G401 (cell line): Measurements from ENCODE around the gene GNPAT. TPM values are rescaled to one million over a fixed set of nuclear protein-coding genes. Genes with fewer than 3 reads are reported as not detected.
"Not testable (repeated sequence)": the region's sequence is repeated elsewhere in the genome, so short reads cannot be mapped to it uniquely, and the experiment has no call there.

Experiments used
- DNase-seq: peaks from one replicate; pipeline ENCODE4 v3.0.0-alpha.2; 2015; ENCODE audit warnings: low spot score
- in situ Hi-C: cut with HindIII; loops from 2 replicates; pipeline ENCODE4 v1.10.0; 2016; ENCODE audit warnings: low sequenced_read_pairs, mixed read lengths
- total RNA-seq: library from RNA; depleted of rRNA; stranded (reverse); fragments of >200 nt; shearing (Covaris generic); gene quantifications from 2 replicates; pipeline ENCODE4 v1.2.3, GENCODE V29; 2014

GNPAT gene
- total RNA-seq, 1 experiment from 2014 or later, result 77.1 TPM

DNA sequence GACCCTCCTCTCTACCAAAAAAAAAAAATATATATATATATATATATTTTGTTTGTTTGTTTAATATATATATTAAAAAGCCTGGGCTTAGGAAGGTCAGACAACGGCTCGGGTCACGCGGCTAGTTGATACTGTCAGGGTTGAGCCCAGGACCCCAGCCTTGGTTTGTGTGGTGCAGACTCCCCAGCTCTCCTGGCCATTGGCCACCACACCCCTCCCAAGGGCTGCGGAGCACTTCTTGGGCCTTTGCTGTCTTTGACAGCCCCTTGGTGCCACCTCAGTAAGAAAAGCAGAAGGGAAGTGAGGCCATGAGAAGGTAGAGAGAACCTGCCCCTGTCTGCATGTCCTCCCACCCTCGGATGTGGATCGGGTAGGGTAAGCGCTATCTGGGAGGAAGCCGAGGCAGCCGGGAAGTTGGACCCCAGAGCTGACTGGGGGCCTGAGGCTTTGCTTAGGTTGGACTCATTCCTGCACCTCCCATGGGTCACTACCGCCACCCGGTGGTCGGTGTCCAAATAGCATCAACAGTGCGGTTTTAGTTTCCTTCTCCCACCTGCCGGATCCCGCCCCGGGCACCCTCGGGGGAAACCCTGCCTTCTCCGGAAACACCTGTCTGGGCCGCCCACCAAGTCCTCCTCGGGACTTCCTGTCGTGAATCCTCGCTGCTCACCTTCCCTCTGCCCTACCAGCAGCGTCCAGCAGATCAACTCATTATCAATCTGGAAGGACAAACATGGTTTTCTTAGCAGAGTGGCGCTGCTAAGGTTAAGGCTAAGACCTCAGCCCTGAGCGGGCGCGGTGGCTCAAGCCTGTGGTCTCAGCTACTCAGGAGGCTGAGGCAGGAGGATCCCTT lies 29.8 kb upstream of the GNPAT start:
- peak; percentile 80 for DNase-seq
- in situ Hi-C loops, result no loop called here

DNA sequence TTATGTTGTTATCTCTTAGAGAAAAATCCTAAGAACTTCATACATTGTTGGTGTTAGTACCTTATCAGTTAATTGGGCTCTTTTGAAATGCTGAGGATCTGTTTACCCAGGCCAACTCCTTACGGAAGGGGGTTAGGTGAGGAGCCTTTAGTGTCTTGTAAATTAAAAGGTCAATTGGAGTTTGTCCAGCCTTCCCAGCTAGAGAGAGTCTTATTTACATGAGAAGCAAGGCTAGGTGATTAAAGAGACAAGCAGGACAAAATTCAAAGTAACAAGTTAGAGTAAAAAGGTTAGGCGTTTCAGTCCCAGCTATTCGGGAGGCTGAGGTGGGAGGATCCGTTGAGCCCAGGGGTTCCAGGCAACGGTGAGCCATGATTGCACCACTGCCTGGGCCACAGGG lies 28.7 kb upstream of the GNPAT start:
- in situ Hi-C loops, result not testable (repeated sequence)

DNA sequence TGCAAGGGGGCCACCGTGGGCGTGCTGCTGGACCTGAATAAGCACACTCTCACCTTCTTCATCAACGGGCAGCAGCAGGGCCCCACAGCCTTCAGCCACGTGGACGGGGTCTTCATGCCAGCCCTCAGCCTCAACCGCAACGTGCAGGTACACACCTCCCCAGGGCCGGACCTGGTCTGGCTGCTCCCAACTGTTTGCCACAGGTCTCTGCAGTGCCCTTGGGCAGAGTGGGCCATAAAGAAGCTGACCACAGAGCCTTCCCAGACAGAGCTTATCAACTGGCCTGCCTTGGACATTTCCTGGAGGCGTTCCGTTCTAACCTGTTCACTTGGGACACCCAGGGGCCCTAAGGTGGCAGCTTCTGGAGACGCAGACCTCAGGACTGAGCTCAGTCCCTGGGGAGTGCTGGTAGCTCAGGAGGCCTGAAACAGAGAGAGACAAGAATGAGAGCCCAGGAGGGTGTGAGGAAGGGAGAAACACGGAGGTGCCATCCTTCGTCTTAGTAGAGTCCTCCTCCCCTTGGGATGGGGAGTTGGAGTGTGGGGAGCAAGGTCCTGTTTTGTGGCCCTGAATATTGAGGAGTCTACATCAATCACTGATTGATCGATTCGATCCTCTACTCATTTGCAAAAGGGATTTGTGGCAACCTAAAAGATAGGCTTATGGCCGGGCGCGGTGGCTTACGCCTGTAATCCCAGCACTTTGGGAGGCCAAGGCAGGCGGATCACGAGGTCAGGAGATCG lies 27.0 kb upstream of the GNPAT start:
- in situ Hi-C loops, result no loop called here
- no peak for DNase-seq

More for the DNA sequence above, 28.7 kb upstream of the GNPAT start:
- DNase-seq, result not testable (repeated sequence)

DNA sequence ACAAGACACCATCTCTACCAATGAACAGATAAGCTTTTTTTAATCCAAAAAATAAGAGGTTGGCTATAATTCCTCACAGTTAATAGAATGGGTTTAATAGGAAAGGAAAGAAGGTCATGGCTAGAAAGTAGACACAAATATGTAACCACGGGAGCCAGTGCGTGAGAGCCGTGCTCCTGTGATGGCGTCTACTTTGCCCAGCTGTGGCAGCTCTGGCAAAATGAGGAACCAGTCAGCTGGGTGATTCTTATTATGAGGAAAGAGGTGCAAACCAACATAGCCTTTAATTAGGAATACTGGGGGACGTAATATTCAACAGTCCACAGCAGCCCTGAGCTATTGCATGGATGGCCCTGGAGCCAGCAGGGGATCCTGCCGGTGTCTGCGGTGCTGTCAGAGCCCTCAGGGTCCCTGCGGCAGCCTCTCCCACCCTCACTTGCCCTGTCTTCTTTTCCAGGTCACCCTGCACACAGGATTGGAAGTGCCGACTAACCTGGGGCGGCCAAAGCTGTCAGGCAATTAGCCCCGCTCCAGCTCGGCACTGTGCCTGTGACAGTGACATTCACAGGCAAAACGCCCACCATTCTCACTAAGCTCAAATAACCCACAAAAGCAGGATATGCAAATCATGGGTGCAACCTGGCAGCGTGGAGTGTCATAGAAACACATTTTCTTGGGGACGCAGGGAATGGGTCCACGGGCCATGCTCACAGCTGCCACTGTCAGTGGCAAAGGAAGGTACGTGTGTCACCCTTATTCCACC lies 25.9 kb upstream of the GNPAT start:
- in situ Hi-C loops, result no loop called here

DNA sequence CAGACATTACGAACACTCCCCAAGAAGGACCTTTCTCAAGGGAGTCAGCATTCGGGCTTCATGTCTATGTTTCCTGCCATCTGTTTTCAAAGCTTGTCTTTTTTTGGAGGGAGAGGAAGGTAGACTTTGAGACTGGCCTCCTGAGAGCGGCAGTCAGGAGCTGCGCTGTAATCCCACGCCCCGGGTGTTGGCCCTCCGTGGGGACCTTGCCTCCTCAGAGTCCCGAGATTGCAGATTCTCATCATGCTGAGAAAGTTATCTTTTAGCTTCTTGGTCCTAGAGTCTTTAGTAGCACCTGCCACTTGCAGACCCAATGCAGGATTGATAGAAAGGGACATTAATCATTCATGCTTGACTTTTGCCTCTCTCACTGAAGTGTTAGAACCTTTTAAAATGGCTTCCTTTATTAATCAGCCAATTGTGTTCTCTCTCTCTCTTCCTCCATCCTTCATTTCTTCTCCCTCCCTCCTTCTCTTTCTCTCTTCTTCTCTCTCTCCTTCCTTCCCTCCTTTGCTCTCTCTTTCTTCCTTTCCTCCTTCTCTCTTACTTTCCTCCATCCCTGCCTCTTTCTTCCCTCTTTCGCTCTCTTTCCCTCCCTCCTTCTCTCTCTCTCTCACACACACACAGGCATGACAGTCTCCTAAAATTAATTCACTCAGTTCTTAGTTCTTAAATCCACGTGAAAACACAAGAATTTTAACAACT lies 25.2 kb upstream of the GNPAT start:
- peak; percentile 28 for DNase-seq
- in situ Hi-C loops, result no loop called here

More for the DNA sequence above, 25.9 kb upstream of the GNPAT start:
- peak; percentile 39 for DNase-seq

DNA sequence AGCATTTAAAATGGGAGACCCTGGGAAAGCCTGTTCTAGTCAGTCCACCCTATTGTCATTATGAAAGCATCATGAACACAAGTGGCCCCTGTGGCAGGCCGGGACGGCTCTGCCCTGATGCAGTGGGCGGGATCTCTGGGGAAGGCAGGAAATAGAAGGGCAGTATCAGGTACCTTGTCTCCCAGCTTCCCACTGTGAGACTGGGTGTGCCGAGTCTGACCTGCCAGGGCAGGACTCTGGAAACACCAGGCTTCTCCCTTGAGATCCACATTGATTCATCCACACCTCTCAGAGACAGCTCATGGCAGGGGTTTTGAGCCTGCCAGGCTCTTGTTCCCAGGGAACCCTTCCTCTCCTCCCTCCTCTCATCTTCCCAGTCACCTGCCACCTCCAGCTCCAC lies 24.5 kb upstream of the GNPAT start:
- in situ Hi-C loops, result no loop called here
- DNase-seq, result no peak

DNA sequence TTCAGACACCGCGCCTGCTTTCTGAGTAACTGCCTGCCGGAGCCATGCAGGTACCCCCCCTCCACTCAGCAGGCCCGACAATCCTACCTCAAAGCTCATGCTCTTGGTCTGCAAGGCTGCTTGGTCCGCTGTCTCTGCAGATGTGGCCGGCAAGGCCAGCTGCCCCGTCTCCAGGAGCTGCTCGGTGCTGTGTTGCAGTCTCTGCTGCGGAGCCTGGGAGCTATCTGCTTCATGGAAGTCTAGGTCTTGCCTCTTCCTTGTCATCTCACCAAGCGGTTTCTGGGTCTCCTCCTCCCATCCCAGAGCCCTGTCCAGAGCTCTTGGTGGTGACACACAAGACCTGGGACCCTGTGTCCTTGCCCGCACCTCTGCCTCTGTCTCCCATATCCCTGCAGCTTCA lies 24.0 kb upstream of the GNPAT start:
- in situ Hi-C loops, result no loop called here
- DNase-seq, result no peak

DNA sequence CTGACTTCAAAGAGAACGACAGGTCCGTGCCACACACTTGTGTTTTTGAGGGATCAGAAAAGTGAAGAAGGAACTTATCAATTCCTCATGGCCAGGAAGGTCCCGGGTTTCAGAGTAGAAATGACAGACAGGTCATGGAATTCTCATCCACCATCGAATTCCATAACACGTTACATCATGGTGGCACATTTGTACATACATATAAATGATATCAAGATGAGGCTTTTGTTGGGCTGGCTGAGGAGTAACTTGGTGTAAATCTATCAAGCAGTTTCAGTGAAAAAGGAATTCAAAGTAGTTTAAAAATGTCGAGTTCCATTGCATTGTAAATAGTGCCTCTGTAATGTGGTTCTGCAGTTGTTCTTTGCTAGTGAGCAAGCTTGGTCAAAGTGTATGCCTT lies 22.9 kb upstream of the GNPAT start:
- DNase-seq, result no peak
- in situ Hi-C loops, result no loop called here

DNA sequence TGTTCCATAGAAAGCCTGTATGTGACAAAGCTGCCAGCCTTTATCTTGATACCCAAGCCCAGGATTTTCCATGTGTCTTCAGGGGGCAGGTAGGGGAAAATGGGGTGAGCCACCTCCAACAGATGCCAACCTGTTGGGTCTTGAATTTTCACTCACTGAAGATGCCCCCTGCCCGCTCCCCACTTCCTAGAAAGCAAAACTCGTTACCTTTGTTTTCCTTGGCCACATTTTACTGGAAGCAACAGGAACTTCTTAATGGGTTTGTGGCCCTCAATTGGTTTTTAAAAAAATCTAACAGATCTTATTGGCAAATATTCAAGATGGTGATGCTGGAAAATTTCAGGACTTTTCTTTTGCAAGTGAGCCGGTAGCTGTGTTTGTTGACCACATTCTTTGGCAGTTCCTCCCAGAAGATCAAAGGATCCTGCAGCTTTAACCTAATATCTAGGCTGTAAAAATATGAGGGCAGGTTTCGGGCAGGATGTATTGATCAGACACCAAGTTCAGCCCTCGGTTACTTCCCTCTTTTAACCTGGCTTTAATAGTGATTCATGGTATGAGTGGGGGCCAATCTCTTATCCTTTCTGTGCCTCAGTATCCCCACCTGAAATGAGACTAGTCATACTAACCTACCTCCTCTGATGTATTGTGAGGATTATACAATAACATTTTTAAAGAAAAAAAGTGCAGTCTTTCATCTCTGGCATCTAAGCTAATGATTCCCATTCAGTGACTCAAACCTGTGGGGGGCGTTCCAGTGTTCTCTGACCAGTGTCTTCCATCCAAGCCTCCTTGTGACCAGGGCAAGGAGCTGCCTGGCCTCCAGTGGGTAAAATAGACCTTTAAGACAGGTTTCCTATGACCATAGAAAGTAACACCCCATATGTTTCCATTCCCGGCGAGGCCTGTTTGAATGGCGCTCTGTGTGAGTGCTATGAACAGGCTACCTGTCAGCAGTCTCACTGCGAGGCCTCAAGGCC lies 21.3 kb upstream of the GNPAT start:
- in situ Hi-C loops, result no loop called here
- no peak for DNase-seq

DNA sequence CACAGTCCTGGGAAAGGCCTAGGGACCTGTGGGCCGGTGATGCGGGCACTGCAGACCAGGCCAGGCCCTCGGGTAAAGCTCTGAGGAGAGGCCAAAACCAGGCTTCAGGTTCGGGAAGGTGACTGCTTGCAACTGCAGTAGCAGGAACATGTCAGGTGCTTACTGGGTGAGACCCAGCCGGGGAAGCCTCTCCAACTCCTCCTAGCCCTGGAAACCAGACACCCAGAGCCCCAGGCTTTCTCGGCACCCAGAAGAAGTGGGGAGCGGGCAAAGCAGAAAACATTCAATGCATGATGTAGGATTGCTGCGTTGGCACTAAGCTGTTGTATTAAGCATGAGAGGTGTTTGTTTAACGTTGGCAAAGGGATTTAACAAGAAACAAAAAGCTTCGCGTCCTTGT lies 20.2 kb upstream of the GNPAT start:
- no peak for DNase-seq
- in situ Hi-C loops, result no loop called here

DNA sequence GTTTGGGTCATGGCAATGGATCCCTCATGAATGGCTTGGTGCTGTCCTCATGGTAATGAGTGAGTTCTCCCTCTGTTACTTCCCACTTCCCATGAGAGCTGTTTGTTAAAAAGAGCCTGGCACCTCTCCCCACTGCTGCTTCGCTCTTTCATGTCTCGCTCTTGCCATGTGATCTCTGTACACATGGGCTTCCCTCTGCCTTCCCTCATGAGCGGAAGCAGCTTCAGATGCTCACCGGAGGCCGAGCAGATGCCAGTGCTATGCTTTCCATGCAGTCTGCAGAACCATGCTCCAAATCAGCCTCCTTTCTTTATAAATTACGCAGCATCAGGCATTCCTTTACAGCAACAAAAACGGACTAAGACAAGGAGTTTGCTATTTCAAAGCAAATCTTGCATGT lies 14.9 kb upstream of the GNPAT start:
- no peak for DNase-seq
- in situ Hi-C loops, result no loop called here

DNA sequence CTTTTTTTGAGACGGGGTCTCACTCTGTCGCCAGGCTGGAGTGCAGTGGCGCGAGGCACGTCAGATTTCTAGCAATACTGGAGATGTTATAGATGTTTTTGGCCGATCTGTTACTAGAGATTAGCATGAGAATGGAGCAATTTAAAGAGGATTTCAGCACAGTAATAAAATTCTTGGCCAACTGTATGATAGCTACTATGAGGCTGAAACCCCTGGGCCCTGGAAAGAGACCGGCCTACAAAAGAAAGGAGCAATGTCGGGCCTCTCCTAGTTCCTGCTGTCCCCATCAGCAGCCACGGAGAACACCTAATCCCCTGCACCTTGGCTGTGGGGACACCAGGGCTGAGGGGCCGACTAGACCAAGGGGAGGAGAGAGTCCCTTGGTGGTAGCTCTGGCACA lies 9.5 kb upstream of the GNPAT start:
- in situ Hi-C loops, result no loop called here

DNA sequence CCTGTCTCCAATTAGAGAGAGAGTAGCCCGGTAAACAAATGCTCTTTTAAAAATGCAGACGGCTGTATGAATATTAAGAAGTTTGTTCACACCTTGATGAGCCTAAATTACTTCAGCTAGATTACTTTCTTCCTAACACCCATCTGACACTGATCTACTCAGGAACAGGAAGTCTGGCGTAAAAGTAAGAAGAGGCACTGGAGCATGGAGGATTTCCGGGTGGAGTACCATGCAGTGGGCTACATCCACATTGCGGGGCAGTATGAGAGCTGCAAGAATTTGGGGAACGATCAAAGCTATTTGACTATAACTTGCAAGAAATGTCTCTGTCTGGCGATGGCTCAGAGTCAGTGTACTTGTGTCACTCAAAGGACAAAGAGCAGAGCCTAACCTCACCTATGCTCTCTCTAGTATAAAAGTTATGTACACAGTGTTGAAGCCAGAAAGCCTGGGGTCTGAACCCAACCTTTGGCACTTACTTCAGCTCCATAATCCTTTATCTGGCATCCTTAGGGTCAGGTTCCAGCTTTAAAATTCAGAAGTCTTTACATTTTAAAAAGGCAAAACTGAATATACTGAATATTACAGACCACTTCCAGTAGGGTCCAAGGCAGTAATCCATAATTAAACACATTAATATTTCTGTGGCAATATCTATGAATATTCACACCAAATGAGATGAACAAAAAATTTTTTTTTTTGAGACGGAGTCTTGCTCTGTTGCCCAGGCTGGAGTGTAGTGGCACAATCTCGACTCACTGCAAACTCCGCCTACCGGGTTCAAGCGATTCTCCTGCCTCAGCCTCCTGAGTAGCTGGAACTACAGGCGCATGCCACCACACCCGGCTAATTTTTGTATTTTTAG lies 7.9 kb upstream of the GNPAT start:
- in situ Hi-C loops, result no loop called here
- DNase-seq, result no peak

More for the DNA sequence above, 9.5 kb upstream of the GNPAT start:
- no peak for DNase-seq

DNA sequence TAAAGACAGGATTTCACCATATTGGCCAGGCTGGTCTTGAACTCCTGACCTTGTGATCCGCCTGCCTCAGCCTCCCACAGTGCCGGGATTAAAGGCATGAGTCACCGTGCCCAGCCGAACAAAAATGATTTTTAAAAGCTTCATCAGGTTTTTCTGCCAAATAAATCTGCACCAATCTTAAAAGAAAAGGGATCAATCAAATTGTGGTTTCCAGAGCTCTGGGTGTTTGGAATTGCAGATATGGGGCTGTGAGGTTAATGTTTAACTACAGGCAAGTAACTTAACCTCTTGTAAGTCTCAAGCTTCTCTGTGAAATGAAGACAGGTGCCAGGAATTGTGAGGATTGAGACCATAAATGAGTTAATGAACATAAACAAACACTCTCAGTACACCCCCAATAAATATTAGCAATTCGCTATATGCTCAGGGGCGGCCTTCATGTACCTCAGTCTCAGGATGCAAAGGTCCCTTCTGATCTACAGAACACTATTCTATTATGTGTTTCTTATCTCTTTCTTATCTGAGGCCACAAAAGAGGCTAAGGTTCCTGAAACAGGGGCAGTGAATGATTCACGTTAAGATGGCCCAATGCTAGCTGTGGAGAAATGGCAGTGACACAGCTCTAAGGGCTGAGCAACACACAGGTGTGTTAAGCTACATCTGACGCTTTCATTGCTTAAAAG lies 7.1 kb upstream of the GNPAT start:
- in situ Hi-C loops, result no loop called here
- no peak for DNase-seq

DNA sequence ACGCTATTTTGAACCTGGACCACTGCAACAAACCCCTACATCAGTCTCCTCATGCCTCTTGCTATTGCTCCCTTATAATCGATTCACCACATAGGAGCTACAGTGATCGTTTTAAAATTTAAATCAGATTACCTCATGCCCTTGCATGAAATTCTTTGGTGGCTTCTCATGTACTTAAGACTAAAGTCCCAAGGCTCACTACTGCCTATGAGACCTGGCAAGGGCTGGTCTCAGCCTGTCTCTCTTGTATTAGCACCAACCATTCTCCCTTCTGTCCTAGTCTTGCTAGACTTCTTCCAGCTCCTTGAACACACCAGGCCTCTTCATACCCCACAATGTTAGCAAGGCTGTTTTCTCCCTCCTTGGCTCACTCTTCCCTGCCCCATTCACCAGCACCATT lies 6.5 kb upstream of the GNPAT start:
- no peak for DNase-seq
- in situ Hi-C loops, result no loop called here

DNA sequence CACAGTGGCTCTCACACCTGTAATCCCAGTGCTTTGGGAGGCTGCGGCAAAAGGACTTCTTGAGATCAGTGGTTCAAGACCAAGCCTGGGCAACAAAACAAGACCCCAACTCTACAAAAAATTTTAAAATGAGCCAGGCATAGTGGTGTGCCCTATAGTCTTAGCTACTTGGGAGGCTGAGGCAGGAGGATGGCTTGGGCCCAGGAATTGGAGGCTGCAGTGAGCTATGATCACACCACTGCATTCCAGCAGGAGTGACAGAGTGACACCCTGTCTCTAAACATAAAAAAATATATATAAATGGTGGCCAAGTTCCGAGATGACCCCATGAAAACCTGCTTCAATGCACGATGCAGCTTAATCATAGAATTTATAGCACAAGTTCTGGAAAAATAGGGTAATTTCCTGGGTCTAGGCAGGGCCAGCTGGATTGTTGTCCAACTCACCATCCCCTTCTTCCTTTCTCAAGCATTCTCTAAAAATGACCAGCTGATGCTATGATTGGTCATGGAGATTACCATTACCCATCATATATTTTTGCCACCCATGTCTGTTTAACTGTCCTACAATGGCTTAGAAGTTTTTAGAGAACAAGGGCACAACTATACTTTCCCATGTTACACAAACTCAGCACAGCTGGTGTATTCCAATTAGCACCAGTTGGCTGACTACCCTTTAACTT lies 5.3 kb upstream of the GNPAT start:
- in situ Hi-C loops, result no loop called here
- no peak for DNase-seq
